Kidney glomerular epithelial cell (primary cell): ENCODE results near the gene PFKFB4.
"Not testable (repeated sequence)": the region's sequence is repeated elsewhere in the genome, so short reads cannot be mapped to it uniquely, and the experiment has no call there.

Experiments
- DNase-seq: peaks from one replicate; lab custom pipeline; 2025; lab: John Stamatoyannopoulos, UW

PFKFB4 gene

DNA sequence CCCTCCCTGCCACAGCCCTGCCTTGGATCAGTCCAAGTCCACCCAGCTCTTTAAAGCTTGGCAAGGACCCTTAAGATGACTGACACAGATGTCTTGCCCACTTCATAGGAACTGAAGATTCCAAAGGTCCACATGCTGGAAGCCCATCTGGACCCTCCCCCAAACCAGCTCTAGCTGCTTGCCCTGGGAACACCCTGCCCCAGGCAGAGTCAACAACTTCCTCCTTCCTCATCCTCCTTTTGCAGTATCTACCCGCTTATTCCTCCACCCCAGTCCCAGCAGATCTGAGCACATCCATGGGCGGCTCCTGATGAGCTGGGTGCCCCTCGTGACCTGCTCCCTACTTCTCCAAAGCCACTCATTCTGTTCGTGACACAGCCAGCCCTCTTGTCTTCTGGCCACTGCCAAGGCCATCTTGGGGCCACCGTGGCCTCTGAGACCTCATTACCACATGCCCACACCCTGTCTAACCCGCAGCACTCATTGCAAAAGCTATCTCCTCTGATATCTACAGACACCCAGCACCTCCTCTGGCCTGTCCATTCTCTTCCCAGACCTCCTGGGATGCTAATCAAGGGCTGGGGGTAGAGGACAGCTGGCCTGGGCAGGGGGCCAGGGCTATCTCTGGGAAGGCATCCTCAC lies 2.0 kb upstream of the PFKFB4 start:
- DNase-seq, result no peak

DNA sequence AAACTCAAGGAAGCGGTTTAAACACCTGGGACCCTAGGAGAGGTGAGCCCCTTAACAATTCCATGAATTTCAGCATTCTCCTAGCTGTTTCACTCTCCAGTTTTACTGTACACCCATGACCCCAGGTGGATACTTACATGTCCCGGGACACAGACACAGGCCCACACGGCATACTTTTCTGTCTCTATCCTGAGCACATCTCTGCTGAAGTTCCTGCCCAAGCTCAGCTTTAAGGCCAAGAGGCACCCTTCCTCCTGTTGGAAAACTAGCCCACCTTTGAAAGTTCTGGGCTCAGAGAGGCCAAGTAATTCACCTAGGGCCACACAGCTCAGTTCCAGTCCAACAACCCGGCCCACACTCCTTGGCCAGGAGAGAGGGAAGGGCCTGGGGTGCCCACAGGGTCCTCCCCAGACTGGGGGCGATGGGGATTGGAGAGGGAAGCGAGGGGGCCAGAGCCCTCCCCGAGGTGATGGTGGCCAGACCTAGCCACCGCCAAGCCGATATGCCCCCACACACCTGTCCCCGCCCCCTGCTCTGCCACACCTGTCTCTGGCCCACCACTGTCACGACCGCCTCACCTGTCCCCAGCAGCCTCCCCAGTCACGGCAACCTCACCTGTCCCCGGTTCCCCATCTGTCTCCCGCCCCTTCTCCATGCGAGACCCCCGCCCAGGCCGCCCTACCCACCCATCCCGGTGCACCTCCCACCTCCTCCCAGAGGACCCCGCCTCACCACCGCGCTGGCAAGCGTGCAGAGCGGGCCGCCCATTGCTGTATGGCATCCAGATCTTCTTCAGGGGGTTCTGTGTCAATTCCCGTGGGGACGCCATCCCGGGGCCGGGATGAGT lies 431 bp downstream of the PFKFB4 start:
- no peak for DNase-seq

DNA sequence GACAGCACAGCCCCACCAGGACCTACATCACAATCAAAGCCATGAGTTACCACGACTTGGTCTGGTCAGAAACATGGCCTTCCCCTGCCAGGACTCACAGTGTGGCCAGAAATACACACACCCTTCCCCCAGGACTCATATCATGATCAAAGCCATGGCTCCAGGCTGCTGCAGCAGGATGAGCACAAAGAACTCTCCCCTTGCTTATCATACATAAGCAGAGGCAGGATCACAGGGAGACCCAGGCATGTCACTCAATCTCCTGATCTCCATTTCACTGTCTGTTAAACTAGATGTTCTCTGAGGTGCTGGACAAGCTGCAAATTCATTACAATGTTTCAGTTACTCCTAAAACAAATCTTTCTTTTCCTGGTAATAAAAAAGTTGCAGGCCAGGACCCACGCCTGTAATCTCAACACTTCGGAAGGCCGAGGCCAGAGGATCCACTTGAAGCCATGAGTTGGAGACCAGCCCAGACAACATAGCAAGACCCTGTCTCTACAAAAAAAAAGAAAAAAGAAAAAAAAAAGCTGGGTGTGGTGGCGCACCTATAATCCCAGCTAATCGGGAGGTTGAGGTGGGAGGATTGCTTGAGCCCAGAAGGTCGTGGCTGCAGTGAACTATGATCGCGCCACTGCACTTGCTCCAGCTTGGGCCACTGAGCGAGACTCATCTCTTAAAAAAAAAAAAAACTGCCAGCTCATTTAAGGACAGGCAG lies 1.2 kb downstream of the PFKFB4 start:
- no peak for DNase-seq

DNA sequence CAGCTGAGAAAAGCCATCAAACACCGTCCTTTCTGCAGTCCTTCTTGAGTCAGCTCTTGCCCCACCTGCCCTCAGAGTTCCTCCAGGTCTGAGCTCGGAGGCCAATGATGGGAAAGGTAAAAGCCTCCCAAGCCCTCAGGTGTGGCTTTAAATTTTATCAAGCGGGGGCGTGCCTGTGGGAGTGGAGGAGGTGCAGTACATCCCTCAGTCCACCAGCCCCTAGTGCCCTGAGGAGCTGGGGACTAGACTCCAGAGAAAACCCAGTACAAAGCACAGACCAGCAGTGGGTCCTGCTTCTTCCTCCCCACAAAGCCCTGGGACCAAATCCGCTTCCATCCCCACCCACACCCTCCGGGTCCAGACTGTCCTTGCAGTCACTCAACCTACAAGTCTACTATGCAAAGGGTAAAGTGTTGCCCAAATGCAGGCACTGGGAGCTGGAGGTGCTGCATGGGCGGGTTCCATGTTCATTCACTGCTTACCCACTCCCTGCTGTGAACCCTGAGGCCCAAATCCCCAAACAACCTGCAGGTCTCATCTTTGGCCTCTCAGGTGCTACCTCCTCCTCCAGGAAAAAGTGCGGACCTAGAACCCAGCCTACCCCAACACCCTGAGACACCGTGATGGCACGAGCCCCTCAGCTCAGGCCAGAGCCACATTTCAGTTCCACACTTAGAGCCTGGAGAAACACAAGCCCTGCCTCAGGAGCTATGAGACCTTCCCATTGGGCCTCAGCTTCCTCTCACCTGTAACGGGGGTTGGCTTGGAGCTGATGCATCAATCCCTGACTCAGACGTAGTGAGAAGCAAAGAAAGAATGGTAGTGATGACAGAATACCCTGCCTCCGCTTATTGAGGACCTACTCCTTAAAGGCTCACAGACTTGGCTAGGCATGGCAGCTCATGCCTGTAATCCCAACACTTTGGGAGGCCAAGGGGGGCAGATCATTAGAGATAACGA lies 2.4 kb downstream of the PFKFB4 start:
- no peak for DNase-seq

DNA sequence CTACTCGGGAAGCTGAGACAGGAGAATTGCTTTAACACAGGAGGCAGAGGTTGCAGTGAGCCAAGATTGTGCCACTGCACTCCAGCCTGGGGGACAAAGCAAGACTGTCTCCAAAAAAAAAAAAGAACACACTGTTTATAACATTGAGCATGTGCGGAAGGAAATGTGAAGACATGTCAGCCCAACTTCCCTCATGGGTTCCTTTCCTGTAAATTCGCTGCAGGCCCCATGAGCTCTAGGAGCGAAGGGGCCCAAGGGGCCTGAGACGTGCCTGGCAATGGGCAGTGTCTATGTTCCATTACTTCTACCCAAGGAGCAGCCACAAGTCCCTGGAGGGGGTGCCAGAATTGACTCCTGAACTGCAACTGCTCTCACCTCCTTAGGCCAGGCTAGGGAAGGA lies 3.2 kb downstream of the PFKFB4 start:
- no peak for DNase-seq

DNA sequence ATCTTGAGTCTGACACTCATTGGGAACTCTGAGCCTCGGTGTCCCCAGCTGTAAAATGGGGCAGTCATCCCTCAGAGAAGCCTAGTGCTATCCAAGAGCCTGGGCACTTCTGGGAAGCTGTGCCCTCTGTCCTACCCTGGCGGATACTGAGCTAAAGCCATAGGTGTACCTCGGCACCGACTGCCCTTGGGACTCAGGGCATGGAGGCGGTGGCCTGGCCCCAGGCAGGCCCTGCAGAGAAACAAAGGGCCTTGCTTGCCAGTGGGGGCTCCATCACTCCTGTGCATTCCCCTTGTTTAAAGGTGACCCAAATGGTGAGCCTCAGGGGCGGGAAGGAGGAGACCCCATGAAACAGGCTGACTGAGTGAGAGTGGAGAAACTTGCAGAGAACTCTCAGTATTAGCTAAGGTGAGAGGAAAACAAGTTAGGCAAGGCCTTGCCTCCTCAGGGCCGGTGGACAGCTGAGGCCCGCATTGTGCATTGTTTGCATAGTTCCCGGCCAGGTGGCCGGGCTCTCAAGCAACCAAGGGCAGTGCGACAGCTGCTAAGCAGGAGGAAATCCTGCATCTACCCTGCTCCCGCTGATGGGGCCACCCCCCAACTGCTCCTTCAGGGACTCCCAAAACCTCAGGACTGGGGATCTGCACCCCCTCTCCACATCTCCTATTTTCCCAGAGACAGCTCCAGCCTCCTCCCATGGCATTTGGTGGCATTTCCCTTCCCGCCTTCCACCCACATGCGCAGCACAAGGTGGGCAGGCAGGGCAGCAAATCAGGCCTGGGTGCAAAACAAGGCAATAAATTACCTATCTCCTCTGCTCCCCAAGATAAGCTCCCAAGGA lies 4.3 kb downstream of the PFKFB4 start:
- no peak for DNase-seq

DNA sequence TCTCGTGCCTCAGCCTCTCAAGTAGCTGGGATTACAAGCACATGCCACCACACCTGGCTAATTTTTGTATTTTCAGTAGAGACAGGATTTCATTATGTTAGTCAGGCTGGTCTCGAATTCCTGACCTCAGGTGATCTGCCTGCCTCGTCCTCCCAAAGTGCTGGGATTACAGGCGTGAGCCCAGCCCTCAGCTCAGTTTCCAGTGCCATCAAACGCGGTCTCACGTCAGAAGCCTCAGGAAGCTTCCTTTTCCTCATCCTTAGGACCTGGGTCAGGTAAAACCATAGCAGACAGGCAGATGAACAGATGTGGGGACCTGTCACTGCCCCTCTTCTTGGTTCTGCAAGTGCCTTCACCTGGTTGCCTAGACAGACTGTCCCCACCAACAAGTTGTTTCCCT lies 5.0 kb downstream of the PFKFB4 start:
- DNase-seq, result not testable (repeated sequence)

DNA sequence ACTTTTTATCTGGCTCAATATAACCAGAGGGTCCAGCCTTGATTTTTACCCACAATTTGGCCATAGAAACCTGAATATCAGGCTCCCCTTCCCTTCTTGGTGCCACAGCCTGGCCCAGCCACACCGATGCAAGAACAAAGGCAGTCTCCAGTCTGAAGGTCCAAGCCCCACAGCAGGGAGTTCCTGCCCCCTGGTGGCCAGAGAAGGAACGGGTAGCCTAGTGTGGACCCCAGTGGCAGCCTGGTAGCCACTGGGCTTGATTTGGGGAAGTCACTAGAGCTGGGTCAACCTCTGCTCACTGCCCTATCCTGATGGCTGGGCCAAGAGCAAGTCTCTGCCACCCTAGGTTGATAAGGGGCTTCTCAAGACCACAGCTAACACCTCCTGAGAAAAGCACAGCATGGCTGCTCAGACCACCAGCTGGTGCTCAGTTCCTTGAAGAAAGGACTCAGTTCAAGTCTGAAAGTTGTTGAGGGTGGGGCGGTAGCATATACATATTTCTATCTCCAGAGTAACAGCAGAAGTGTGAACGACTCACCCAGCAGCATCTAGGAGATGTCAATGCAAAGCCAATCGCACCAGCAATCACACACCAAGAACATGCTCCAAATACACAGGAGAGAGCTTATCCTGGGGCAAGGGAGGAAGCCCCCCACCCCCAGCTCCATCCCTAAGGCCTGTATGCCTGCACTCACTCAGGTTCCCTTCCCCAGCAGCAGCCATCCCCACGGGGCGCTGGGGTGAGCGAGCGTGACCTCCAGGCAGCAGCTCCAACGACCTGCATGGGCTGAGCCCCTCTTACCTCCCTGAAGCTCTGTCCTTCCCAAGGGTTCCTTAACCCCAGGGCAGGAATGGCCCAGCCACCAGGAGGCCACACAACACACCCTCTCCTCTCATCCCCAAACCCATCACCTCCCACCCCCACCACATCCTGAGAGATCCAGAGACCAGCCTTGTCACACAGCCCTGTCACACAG lies 7.6 kb downstream of the PFKFB4 start:
- peak; percentile 58 for DNase-seq

DNA sequence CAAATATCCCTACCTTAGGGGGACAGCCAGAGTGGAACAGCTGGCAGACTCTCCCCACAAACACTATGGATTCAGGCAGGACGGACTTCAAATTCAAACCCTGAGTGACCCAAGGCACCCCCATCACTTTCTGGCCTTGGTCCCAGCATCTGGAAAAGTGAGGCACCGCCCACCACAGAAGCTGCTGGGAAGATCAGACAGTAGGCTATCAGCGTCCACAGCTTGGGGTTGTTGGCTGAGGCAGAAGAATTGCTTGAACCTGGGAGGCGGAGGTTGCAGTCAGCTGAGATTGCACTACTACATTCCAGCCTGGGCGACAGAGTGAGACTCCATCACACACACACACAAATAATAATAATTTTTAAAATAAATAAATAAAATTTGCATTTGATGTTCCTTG lies 8.5 kb downstream of the PFKFB4 start:
- no peak for DNase-seq

DNA sequence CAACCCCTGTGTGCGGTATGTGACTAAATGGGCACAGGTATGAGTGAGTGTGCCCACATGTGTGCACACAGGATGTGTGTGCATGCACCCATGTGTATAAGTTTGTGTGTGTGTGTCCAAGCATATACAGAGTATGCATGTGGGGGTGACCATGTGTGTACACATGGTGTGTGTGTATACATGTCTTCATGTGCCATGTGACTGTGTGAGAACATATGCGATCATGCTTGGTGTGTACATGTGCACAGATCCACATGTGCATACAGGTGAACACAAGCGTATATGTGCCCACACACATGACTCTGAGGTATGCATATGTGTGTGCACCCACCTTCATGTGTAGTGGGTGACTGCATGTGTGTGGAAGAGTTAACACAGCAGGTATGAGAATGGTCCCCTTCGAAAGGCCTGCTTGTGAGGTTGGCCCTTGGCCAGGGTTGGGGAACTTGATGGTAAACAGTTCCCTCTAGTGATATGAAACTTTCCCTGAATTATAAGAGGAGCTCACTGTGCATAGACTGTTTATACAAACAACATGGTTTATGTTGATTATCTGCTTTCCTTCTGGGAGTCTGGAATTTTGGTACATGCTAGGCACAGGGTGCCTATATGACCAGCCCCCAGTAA lies 10.3 kb downstream of the PFKFB4 start:
- DNase-seq, result no peak

DNA sequence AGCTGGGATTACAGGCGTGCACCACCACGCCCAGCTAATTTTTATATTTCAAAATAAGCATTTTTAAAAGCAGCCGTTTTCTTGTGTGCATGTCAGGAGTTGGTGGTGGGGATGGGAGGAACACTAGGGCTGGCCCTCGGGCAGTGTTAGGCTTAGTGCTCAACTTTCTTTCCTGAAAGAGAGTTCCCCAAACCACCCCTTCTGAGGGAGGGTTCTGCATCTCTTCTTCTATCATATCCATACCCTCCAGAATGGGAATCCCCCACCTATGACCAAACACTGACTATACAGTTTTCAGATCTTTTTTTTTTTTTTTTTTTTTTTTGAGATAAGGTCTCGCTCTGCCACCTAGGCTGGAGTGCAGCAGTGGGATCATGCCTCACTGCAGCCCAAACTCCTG lies 12.5 kb downstream of the PFKFB4 start:
- no peak for DNase-seq

DNA sequence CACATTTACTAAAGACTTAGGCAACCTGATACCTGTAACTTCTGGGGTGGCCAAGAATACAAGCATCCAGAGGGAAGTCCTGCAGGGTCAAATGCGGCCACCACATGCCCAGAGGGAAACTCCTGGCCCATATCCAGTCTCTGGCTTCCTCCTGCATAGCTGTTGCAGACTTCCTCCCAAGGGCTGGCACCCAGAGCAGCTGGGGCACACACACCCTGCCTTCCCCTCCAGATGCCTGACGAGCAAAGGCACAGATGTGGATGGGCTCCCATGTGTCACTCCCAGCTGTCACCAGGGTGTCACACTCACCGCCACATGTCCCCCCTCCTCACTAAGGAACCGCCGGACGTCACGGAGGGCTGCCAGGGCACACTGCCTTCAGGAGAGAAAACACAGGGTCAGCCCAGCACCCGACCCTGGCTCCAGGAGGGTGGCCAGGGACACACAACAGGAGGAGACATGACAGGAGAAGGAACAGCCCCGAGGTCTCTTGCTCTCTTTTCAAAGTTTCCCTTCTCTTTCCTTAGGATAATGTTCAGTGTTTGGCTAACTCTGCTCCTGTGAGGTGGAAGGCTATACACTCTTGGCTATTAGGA lies 13.2 kb downstream of the PFKFB4 start:
- no peak for DNase-seq

DNA sequence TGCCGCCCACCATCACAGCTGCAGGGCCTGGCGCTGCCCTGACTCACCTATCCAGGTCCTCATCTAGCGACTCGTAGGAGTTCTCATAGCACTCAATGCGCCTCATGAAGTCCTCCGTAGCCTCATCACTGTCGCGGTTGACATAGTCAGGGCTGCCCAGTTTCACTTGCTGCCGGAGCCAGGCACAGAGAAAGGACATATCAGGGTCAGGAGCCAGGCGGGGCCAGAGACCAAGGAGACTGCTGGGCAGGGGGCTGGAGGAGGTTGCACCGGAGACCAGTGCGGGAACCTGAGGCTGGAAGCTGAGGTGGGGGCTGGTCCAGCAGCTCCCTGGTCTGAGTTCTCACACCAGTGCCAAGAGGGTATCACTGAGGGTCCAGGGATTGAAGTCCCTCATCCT lies 18.2 kb downstream of the PFKFB4 start:
- DNase-seq, result no peak

DNA sequence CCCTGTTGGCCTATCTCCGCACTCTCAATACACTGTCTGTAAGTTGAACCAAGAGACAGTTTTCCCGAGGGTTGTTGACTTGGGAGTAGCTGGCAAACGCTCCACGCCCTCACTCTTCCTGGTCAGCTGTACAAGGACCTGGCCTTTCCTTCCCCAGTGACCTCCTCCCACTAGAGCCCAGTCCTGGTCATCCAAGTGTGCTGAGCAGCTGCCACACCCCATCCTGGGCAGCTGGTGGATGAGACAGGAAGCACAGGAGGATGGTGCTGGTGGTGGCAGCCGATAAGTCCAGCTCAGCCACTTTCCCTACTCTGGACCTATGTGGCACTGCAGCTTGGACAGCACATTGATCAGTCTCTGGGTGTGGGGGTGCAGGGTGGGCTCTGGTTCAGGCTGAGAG lies 19.8 kb downstream of the PFKFB4 start:
- DNase-seq, result no peak

DNA sequence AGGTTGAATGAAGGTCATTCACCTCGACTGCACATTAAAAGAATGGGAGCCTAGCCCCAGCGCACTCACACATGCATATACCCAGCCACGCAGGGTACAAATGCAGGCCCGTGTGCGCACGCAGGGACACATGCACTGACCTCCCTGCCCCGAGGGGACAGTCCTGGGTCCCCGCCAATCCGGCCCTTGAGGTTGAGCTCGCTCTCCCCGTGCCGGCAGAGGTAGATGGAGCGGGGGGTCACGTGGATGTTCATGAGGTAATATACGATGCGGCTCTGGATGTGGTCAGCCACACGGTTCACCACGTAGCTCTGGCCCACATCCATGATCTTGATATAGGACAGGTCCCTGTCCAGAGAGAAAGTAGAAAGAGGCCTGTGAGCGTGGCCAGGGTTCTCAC lies 20.5 kb downstream of the PFKFB4 start:
- no peak for DNase-seq

DNA sequence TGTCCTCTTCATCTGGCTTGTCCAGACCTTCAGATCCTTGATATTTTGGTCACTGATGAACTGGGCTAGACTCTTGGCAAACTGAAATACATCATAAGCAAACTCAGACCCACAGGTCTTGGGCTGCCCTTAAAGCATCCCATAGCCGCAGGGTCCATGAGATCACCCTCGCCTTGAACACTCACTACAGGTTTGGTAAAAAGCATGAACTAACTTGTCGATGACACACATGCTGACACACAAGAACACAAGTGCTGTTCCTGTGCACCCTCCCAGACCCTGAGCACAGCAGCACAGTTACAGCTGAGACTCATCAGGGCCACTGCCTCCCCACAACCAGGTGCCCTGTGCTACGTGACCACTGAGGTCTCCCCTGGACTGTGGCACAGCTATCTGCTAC lies 21.0 kb downstream of the PFKFB4 start:
- no peak for DNase-seq

DNA sequence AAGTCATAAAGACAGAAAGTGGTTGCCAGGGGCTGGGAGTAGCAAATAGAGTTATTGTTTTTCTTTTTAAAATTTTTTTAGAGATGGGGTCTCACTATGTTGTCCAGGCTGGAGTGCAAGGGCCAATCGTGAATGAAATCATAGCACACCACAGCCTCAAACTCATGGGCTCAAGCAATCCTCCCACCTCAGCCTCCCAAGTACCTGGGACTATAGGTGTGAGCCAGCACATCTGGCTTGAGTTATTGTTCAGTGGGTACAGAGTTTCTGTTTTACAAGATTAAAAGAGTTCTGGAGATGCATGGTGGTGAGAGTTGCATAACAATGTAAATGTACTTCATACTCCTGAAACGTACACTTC lies 23.6 kb downstream of the PFKFB4 start:
- no peak for DNase-seq

DNA sequence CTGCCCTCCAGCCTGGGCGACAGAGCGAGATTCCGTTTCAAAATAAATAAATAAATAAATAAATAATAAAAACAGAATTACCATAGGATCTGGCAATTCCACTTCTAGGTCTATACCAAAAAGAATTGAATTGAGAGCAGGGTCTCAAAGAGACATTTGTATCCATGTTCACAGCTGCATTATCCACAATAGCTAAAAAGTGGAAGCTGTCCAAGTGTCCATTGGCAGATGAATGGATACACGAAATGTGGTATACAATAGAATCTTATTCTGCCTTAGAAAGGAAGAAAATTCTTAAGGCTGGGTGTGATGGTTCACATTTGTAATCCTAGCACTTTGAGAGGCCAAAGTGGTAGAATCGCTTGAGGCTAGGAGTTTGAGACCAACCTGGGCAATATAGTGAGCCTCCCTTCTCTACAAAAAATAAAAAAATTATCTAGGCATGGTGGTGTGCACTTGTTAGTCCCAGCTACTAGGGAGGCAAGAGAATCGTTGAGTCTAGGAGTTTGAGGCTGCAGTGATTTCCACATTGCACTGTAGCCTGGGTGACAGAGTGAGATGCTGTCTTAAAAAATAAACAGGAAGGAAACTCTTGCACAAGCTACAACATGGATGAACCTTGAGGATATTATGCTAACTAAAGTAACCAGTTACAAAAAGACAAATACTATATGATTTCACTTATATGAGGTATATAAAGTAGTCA lies 24.2 kb downstream of the PFKFB4 start:
- no peak for DNase-seq
